Bronchial epithelial cell (primary cell): ENCODE measurements around the gene NDUFV3. TPM values are rescaled to one million over a fixed set of nuclear protein-coding genes. Genes with fewer than 3 reads are reported as not detected.

ENCODE experiments used
- DNase-seq: peaks from one replicate; pipeline ENCODE4 v3.0.0-alpha.2; 2010; ENCODE audit warnings: low read depth
- FAIRE-seq: peaks from 2 replicates; lab custom pipeline; 2011; peaks lifted over from hg19 to GRCh38; lab: Jason Lieb, UNC
- H3K27me3 ChIP-seq: 2 replicates; pipeline ENCODE4 v1.5.1; 2011; ENCODE audit warnings: low read length; ENCODE audit not compliant: control insufficient read depth, insufficient read depth
- H3K36me3 ChIP-seq: 2 replicates; pipeline ENCODE4 v1.5.1; 2011; ENCODE audit warnings: low read length; ENCODE audit not compliant: control insufficient read depth, insufficient read depth
- H3K4me3 ChIP-seq: 2 replicates; pipeline ENCODE4 v1.5.1; 2011; ENCODE audit warnings: mild to moderate bottlenecking, low read depth, low read length, control low read depth
- CTCF ChIP-seq: IDR thresholded peaks from 2 replicates; pipeline ENCODE4 v1.5.1; 2011; ENCODE audit warnings: mild to moderate bottlenecking, moderate library complexity, low read length, control low read depth, inconsistent platforms; ENCODE audit not compliant: insufficient read depth, severe bottlenecking
- total RNA-seq: library from RNA; depleted of rRNA; stranded (reverse); fragments of >200 nt; gene quantifications from 2 replicates; pipeline ENCODE4 v1.2.1, GENCODE V29; 2014

NDUFV3 gene
- total RNA-seq, 1 donor from 2014 or later, result 29.7 TPM

DNA sequence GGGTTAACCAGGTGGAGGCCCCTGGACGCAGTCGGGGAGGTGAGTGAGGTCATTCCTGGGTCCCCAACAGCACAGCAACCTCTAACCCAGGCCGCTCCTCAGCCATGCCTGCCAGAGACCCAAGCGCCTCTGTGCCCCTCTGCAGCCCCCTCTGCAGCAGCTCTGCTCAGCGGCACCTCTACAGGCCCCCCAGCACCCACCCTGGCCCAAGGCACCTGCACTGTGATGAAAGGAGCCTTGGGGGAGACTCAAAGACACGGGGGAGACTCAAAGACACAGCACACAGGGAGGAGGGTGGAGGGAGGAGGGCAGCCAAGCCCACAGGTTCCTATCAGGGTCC, 33.2 kb upstream of the NDUFV3 start:
- Histone ChIP-seq H3K4me3 (no peak overlapping the region), H3K27me3 (no peaks in the 10 kb centered on the region), H3K36me3 (peaks cover 53% of the 10 kb centered on the region)
- no peak for DNase-seq
- no peak for FAIRE-seq
- no peak for TF ChIP-seq CTCF

DNA sequence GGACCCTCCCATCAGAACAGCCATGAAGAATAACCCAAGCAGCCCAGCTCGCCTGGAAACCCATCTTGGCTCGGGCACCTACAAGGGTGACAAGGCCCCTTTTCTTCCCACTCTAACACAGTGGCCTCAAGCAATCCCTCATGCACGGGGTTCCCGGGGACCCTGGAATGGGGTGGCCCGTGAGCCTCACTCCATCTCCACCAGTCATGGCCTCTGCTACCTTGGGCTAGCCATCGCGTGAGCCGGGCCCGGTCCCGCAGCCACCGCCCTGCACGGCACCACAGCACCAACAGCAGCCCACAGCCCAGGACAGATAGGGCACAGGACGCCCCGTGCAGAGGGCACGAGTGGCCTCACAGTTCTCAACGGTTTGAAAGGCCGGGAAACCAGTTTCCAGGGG, 32.8 kb upstream of the NDUFV3 start:
- no peak for DNase-seq
- Histone ChIP-seq H3K36me3 (peaks cover 51% of the 10 kb centered on the region), H3K4me3 (no peak overlapping the region), H3K27me3 (no peaks in the 10 kb centered on the region)
- no peak for FAIRE-seq
- TF ChIP-seq CTCF, result no peak

- H3K27me3 ChIP-seq, result no peaks in the 10 kb centered on the region
- no peak for FAIRE-seq
- no peak for TF ChIP-seq CTCF
- no peak for DNase-seq
- H3K36me3 ChIP-seq, result peaks cover 45% of the 10 kb centered on the region
- no peak overlapping the region for H3K4me3 ChIP-seq
Measured at GRCh38 chr21:42861311-42861847, 31.7 kb upstream of the NDUFV3 start.

DNA sequence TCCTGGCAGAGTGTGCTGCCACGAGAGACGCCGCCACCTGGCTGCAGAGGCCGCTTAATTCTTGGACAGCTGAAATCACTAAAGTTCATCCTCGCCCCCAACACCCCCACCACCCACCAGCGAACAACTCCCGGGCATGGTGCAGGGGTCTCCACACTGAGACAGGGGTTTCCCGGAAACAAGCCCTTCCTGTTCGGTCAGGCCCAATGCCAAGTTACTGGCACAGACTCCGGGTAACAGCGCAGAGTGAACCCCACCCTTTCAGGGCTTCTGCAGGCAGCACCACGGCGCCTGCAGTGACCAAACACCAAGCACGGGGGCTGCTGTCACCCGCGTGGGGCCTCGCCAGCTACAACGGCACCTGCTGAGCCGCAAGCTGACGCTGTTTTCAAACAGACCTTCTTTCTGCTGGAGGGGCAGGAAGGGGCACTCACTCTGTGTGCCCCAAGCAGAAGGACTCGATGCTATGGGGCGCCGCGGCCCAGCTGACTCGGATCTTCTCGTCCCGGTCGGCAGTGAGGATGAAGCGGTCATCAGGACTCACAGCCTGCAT, 31.2 kb upstream of the NDUFV3 start:
- FAIRE-seq (no peak), DNase-seq (no peak)
- Histone ChIP-seq H3K4me3 (no peak overlapping the region), H3K27me3 (no peaks in the 10 kb centered on the region), H3K36me3 (peaks cover 48% of the 10 kb centered on the region)
- TF ChIP-seq CTCF, result no peak

GRCh38 chr21:42862774-42863503, 30.2 kb upstream of the NDUFV3 start:
- Histone ChIP-seq H3K27me3 (no peaks in the 10 kb centered on the region), H3K36me3 (peaks cover 51% of the 10 kb centered on the region), H3K4me3 (no peak overlapping the region)
- DNase-seq (peak; percentile 27), FAIRE-seq (no peak)
- peak; percentile 42 for TF ChIP-seq CTCF
